CD14-positive monocyte (primary cell): ENCODE data around the gene APOO. TPM values are rescaled to one million over a fixed set of nuclear protein-coding genes. Genes with fewer than 3 reads are reported as not detected.

ENCODE experiments used
- DNase-seq, 3 donors: peaks; one replicate each; pipeline ENCODE4 v3.0.0-alpha.2; 2011 to 2022
- H2AFZ ChIP-seq: 2 replicates; pipeline ENCODE4 v1.6.0; 2012; ENCODE audit warnings: mild to moderate bottlenecking, low read depth, low read length, inconsistent platforms; ENCODE audit not compliant: insufficient read depth, poor library complexity, severe bottlenecking
- H3K27ac ChIP-seq, 2 donors: 1 replicate in 1 of 2; 2 replicates in 1 of 2; pipeline ENCODE4 v1.5.1; 2012 to 2013; ENCODE audit warnings: low read length in 2 of 2, control low read depth in 1 of 2, inconsistent platforms in 1 of 2, low read depth in 1 of 2, mild to moderate bottlenecking in 1 of 2
- H3K27me3 ChIP-seq, 2 donors: one replicate each; pipeline versions ENCODE4 v1.6.0 to v1.6.1; 2011 to 2013; ENCODE audit warnings: low read length in 2 of 2; ENCODE audit not compliant: control insufficient read depth in 2 of 2, insufficient read depth in 2 of 2
- H3K36me3 ChIP-seq, 2 donors: replicated peaks in 1 of 2; 1 replicate in 1 of 2; 2 replicates in 1 of 2; pipeline versions ENCODE4 v1.5.1 to v1.6.1; 2012 to 2013; ENCODE audit warnings: low read length in 2 of 2, control low read depth in 1 of 2, inconsistent platforms in 1 of 2, mild to moderate bottlenecking in 1 of 2; ENCODE audit not compliant: insufficient read depth in 2 of 2, control insufficient read depth in 1 of 2
- H3K4me1 ChIP-seq, 2 donors: 1 replicate in 1 of 2; 2 replicates in 1 of 2; pipeline versions ENCODE4 v1.5.1 to v1.6.1; 2012 to 2013; ENCODE audit warnings: low read length in 2 of 2, control low read depth in 1 of 2, inconsistent platforms in 1 of 2, mild to moderate bottlenecking in 1 of 2, moderate library complexity in 1 of 2; ENCODE audit not compliant: insufficient read depth in 2 of 2, control insufficient read depth in 1 of 2
- H3K4me2 ChIP-seq: replicated peaks from 2 replicates; pipeline ENCODE3; 2012; ENCODE audit warnings: low read length, moderate library complexity, mild to moderate bottlenecking; ENCODE audit not compliant: poor library complexity, severe bottlenecking; ENCODE audit errors: extremely low read depth
- H3K4me3 ChIP-seq, 3 experiments: fragments of 200-600 bp in 1 of 3; sonication (generic) in 1 of 3; replicated peaks in 1 of 3; 1 replicate in 2 of 3; 2 replicates in 1 of 3; pipeline ENCODE4 v1.5.1; 2011 to 2013; ENCODE audit warnings: low read length in 3 of 3, mild to moderate bottlenecking in 3 of 3, control low read depth in 2 of 3, low read depth in 2 of 3, inconsistent platforms in 1 of 3, moderate library complexity in 1 of 3
- H3K79me2 ChIP-seq: 2 replicates; pipeline ENCODE4 v1.6.0; 2012; ENCODE audit warnings: mild to moderate bottlenecking, control low read depth, inconsistent platforms, low read length, moderate library complexity; ENCODE audit not compliant: insufficient read depth
- H3K9ac ChIP-seq: 2 replicates; pipeline ENCODE4 v1.6.0; 2017; ENCODE audit warnings: low read length, mild to moderate bottlenecking; ENCODE audit not compliant: insufficient read depth, poor library complexity, severe bottlenecking
- H3K9me3 ChIP-seq, 2 donors: replicated peaks in 1 of 2; 1 replicate in 1 of 2; 2 replicates in 1 of 2; pipeline versions ENCODE4 v1.5.1 to v1.6.1; 2012 to 2013; ENCODE audit warnings: low read length in 2 of 2, control low read depth in 1 of 2; ENCODE audit not compliant: control insufficient read depth in 1 of 2, insufficient read depth in 1 of 2
- H4K20me1 ChIP-seq: 2 replicates; pipeline ENCODE4 v1.6.0; 2012; ENCODE audit warnings: mild to moderate bottlenecking, low read length, control low read depth, moderate library complexity; ENCODE audit not compliant: insufficient read depth
- H3K27ac Mint-ChIP-seq, 7 donors: one replicate each; pipeline ENCODE4 v1.8.0; 2020; ENCODE audit warnings: mild to moderate bottlenecking in 7 of 7, mixed read lengths in 7 of 7, moderate library complexity in 6 of 7, inconsistent platforms in 2 of 7
- H3K27me3 Mint-ChIP-seq, 3 donors: one replicate each; pipeline ENCODE4 v1.8.0; 2021 to 2022; ENCODE audit warnings: low read depth in 3 of 3, mild to moderate bottlenecking in 3 of 3, mixed read lengths in 3 of 3, moderate library complexity in 3 of 3, inconsistent platforms in 1 of 3
- H3K36me3 Mint-ChIP-seq, 2 donors: one replicate each; pipeline ENCODE4 v1.8.0; 2020; ENCODE audit warnings: mixed read lengths in 2 of 2, inconsistent platforms in 1 of 2, mild to moderate bottlenecking in 1 of 2
- H3K4me1 Mint-ChIP-seq: one replicate; pipeline ENCODE4 v1.8.0; 2020; ENCODE audit warnings: mild to moderate bottlenecking, mixed read lengths
- H3K4me3 Mint-ChIP-seq, 2 donors: one replicate each; pipeline ENCODE4 v1.8.0; 2020; ENCODE audit warnings: mild to moderate bottlenecking in 2 of 2, mixed read lengths in 2 of 2, moderate library complexity in 1 of 2
- H3K9me3 Mint-ChIP-seq, 7 donors: one replicate each; pipeline ENCODE4 v1.8.0; 2020 to 2022; ENCODE audit warnings: mixed read lengths in 7 of 7, mild to moderate bottlenecking in 6 of 7, moderate library complexity in 6 of 7, inconsistent platforms in 2 of 7
- CTCF ChIP-seq: fragments of 200-600 bp; IDR thresholded peaks from one replicate; pipeline ENCODE4 v1.8.0; 2022; ENCODE audit warnings: antibody characterized with exemption, mild to moderate bottlenecking
- WGBS: methylation state at CpG from one replicate; pipeline ENCODE4 v1.1.5; 2013; ENCODE audit warnings: missing lambda C conversion rate; ENCODE audit not compliant: insufficient coverage; 5-methylcytosine and 5-hydroxymethylcytosine counted together
- intact Hi-C, 2 donors: fragments of 100-400 bp; cut with micrococcal nuclease; formaldehyde crosslinking; loops; one replicate each; pipeline versions ENCODE4 v1.15.0 to v1.15.1; 2023
- polyA plus RNA-seq, 3 donors: library from polyadenylated mRNA; depleted of rRNA in 1 of 3; unstranded in 2 of 3; stranded (reverse) in 1 of 3; fragments of 300-500 nt in 2 of 3; fragments of >200 nt in 1 of 3; fragmentation: Illumina TruSeq in 2 of 3; gene quantifications; 1 replicate in 2 of 3; 2 replicates in 1 of 3; pipeline ENCODE4 v1.2.3, GENCODE V29; 2012 to 2021

Gene APOO
- polyA plus RNA-seq, 3 donors: 3.3 to 8.3 (median 4.6) TPM

- intact Hi-C loops: no loop called here
- Histone ChIP-seq H3K27ac (peak overlapping the region in 1 of 2 donors; percentile 26), H3K4me2 (peak overlapping the region; percentile 19), H2AFZ (no peak overlapping the region), H3K36me3 (no peaks in the 10 kb centered on the region), H3K4me1 (peaks cover 26 to 27% of the 10 kb centered on the region in 2 donors), H3K79me2 (no peaks in the 10 kb centered on the region), H3K27me3 (no peaks in the 10 kb centered on the region), H3K9ac (no peak overlapping the region), H3K4me3 (no peak overlapping the region), H4K20me1 (no peaks in the 10 kb centered on the region), H3K9me3 (no peaks in the 10 kb centered on the region)
- H3K9me3 Mint-ChIP-seq: peaks cover 0 to 3% (median 0%) of the 10 kb centered on the region in 7 donors
- no peaks in the 10 kb centered on the region for H3K36me3 Mint-ChIP-seq
- H3K27me3 Mint-ChIP-seq: peaks cover 0 to 20% (median 1%) of the 10 kb centered on the region in 3 donors
- peaks cover 27% of the 10 kb centered on the region for H3K4me1 Mint-ChIP-seq
- no peak for TF ChIP-seq CTCF
- WGBS: no CpG with 5 or more reads among the region's 4 CpGs
- H3K27ac Mint-ChIP-seq: peak overlapping the region; percentile 50 to 93 (median 76)
- H3K4me3 Mint-ChIP-seq: peak overlapping the region in 1 of 2 donors; percentile 77
- DNase-seq: peak; percentile 59 to 88 (median 70)
These were observed 23.2 kb downstream of the APOO start for GRCh38 chrX:23884427-23885024.

GRCh38 chrX:23883737-23884354, 23.9 kb downstream of the APOO start:
- Histone ChIP-seq H3K4me1 (peaks cover 26 to 27% of the 10 kb centered on the region in 2 donors), H3K27me3 (no peaks in the 10 kb centered on the region), H4K20me1 (no peaks in the 10 kb centered on the region), H2AFZ (no peak overlapping the region), H3K9me3 (no peaks in the 10 kb centered on the region), H3K27ac (no peak overlapping the region), H3K4me3 (no peak overlapping the region), H3K9ac (no peak overlapping the region), H3K36me3 (no peaks in the 10 kb centered on the region), H3K79me2 (no peaks in the 10 kb centered on the region), H3K4me2 (no peak overlapping the region)
- H3K27ac Mint-ChIP-seq: peak overlapping the region in 5 of 7 donors; percentile 15 to 64 (median 46)
- WGBS: 40% methylated on average over 1 of the region's 9 CpGs
- no peak for TF ChIP-seq CTCF
- peaks cover 0 to 20% (median 1%) of the 10 kb centered on the region in 3 donors for H3K27me3 Mint-ChIP-seq
- peaks cover 27% of the 10 kb centered on the region for H3K4me1 Mint-ChIP-seq
- peak in 2 of 3 donors; percentile 40 to 74 for DNase-seq
- no peaks in the 10 kb centered on the region for H3K36me3 Mint-ChIP-seq
- peaks cover 0 to 3% (median 0%) of the 10 kb centered on the region in 7 donors for H3K9me3 Mint-ChIP-seq
- intact Hi-C loops: no loop called here
- peak overlapping the region in 1 of 2 donors; percentile 66 for H3K4me3 Mint-ChIP-seq
